Type B pancreatic cell (in vitro differentiated cells): Measurements from ENCODE around the gene NDUFS2. TPM values are rescaled to one million over a fixed set of nuclear protein-coding genes. Genes with fewer than 3 reads are reported as not detected.

Source experiments
- DNase-seq: peaks from one replicate; pipeline ENCODE4 v3.0.0; 2021; ENCODE audit warnings: mixed read lengths; ENCODE audit not compliant: unreplicated experiment; ENCODE audit errors: extremely low spot score
- H3K27ac Mint-ChIP-seq: 2 replicates; pipeline ENCODE4 v1.8.0; 2021; ENCODE audit warnings: mild to moderate bottlenecking, mixed read lengths
- H3K27me3 Mint-ChIP-seq: 2 replicates; pipeline ENCODE4 v1.8.0; 2021; ENCODE audit warnings: mixed read lengths
- H3K36me3 Mint-ChIP-seq: 2 replicates; pipeline ENCODE4 v1.8.0; 2021; ENCODE audit warnings: mixed read lengths
- H3K4me1 Mint-ChIP-seq: one replicate; pipeline ENCODE4 v1.8.0; 2021; ENCODE audit warnings: mixed read lengths; ENCODE audit not compliant: unreplicated experiment
- H3K4me3 Mint-ChIP-seq: 2 replicates; pipeline ENCODE4 v1.8.0; 2021; ENCODE audit warnings: mild to moderate bottlenecking, mixed read lengths
- H3K9me3 Mint-ChIP-seq: 2 replicates; pipeline ENCODE4 v1.8.0; 2021; ENCODE audit warnings: mixed read lengths
- total RNA-seq: library from RNA; stranded (reverse); gene quantifications from 2 replicates; pipeline ENCODE4 v1.2.1, GENCODE V29; 2021; ENCODE audit warnings: low replicate concordance
- TF ChIP-seq, protein P1 (sequence below): fragments of 200-600 bp; sonication (generic); conservative IDR thresholded peaks from 2 replicates; pipeline ENCODE4 v1.5.0; 2021; ENCODE audit warnings: antibody characterized with exemption, mild to moderate bottlenecking

NDUFS2 gene
- total RNA-seq, 1 donor from 2014 or later = 93.1 TPM

GRCh38 chr1:161162806-161163205, 39.4 kb upstream of the NDUFS2 start:
- H3K9me3 Mint-ChIP-seq = no peaks in the 10 kb centered on the region
- peaks cover 34% of the 10 kb centered on the region for H3K4me1 Mint-ChIP-seq
- no peaks in the 10 kb centered on the region for H3K27me3 Mint-ChIP-seq
- H3K36me3 Mint-ChIP-seq = peaks cover 13% of the 10 kb centered on the region
- TF ChIP-seq, protein P1, sequence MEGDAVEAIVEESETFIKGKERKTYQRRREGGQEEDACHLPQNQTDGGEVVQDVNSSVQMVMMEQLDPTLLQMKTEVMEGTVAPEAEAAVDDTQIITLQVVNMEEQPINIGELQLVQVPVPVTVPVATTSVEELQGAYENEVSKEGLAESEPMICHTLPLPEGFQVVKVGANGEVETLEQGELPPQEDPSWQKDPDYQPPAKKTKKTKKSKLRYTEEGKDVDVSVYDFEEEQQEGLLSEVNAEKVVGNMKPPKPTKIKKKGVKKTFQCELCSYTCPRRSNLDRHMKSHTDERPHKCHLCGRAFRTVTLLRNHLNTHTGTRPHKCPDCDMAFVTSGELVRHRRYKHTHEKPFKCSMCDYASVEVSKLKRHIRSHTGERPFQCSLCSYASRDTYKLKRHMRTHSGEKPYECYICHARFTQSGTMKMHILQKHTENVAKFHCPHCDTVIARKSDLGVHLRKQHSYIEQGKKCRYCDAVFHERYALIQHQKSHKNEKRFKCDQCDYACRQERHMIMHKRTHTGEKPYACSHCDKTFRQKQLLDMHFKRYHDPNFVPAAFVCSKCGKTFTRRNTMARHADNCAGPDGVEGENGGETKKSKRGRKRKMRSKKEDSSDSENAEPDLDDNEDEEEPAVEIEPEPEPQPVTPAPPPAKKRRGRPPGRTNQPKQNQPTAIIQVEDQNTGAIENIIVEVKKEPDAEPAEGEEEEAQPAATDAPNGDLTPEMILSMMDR = no peak
- DNase-seq = no peak
- peak overlapping the region; percentile 68 for H3K27ac Mint-ChIP-seq
- H3K4me3 Mint-ChIP-seq = peak overlapping the region; percentile 22

GRCh38 chr1:161163793-161164192, 38.4 kb upstream of the NDUFS2 start:
- peak overlapping the region; percentile 33 for H3K4me3 Mint-ChIP-seq
- DNase-seq = no peak
- H3K9me3 Mint-ChIP-seq = no peaks in the 10 kb centered on the region
- H3K27ac Mint-ChIP-seq = peak overlapping the region; percentile 68
- no peaks in the 10 kb centered on the region for H3K27me3 Mint-ChIP-seq
- TF ChIP-seq, protein P1 = no peak
- H3K36me3 Mint-ChIP-seq = peaks cover 13% of the 10 kb centered on the region
- H3K4me1 Mint-ChIP-seq = peaks cover 32% of the 10 kb centered on the region

DNA sequence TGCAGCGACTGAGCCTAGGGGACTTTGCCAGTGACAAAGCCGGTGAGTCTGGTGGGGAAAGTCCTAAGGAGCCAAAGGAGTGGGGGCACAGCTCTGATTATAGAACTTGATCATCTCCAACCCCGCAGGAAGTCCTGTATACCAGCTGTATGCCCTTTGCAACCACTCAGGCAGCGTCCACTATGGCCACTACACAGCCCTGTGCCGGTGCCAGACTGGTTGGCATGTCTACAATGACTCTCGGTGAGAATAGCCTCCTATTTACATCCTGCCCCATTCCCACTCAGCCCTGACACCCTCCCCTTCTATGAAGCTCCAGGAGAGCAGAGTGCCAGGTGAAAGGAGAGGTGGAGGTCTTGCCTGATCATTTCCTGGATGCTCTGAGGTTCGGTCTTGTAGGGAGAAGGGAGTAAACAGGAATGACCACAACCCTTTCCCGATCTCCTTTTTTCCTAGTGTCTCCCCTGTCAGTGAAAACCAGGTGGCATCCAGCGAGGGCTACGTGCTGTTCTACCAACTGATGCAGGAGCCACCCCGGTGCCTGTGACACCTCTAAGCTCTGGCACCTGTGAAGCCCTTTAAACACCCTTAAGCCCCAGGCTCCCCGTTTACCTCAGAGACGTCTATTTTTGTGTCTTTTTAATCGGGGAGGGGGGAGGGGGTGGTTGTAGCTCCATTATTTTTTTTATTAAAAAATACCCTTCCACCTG, 37.1 kb upstream of the NDUFS2 start:
- peak overlapping the region; percentile 68 for H3K4me3 Mint-ChIP-seq
- no peaks in the 10 kb centered on the region for H3K27me3 Mint-ChIP-seq

GRCh38 chr1:161165742-161166668, 36.2 kb upstream of the NDUFS2 start, which contains the start of gene PPOX:
Gene PPOX (plus strand): TSS chr1:161166426. CDS start chr1:161166848, 422 bp downstream.
- Mint-ChIP-seq H3K4me1 (peaks cover 20% of the 10 kb centered on the region), H3K9me3 (no peaks in the 10 kb centered on the region), H3K36me3 (peaks cover 13% of the 10 kb centered on the region), H3K4me3 (peak within 1 kb of the TSS; percentile 97), H3K27ac (peak within 1 kb of the TSS; percentile 99), H3K27me3 (no peaks in the 10 kb centered on the region)
- DNase-seq = peak; percentile 94
- TF ChIP-seq, protein P1 = peak; percentile 61

More for the DNA sequence above, 37.1 kb upstream of the NDUFS2 start:
- H3K4me1 Mint-ChIP-seq = peaks cover 24% of the 10 kb centered on the region
- peak overlapping the region; percentile 99 for H3K27ac Mint-ChIP-seq
- DNase-seq = no peak
- no peaks in the 10 kb centered on the region for H3K9me3 Mint-ChIP-seq
- TF ChIP-seq, protein P1 = no peak
- peaks cover 13% of the 10 kb centered on the region for H3K36me3 Mint-ChIP-seq

GRCh38 chr1:161166669-161167548, 35.3 kb upstream of the NDUFS2 start:
- H3K4me1 Mint-ChIP-seq = peaks cover 13% of the 10 kb centered on the region
- no peak for DNase-seq

More at GRCh38 chr1:161166669-161167548, 35.3 kb upstream of the NDUFS2 start:
- TF ChIP-seq, protein P1 = no peak
- Mint-ChIP-seq H3K4me3 (peak overlapping the region; percentile 97), H3K36me3 (peaks cover 13% of the 10 kb centered on the region), H3K9me3 (no peaks in the 10 kb centered on the region), H3K27ac (peak overlapping the region; percentile 99), H3K27me3 (no peaks in the 10 kb centered on the region)
